Body of pancreas (tissue), 4 donors: Measurements from ENCODE around the gene CLEC16A. TPM values are rescaled to one million over a fixed set of nuclear protein-coding genes. Genes with fewer than 3 reads are reported as not detected.

ENCODE experiments used
- ATAC-seq: fragments of 150-250 bp; one replicate; pipeline ENCODE4 v1.9.1; 2016
- DNase-seq, 4 donors: peaks; one replicate each; pipeline ENCODE4 v3.0.0-alpha.2; 2019
- H3K27ac ChIP-seq, 4 donors: fragments of 200-600 bp; sonication (generic); 1 replicate in 3 of 4; 2 replicates in 1 of 4; pipeline versions ENCODE4 v1.5.1 to v1.6.1; 2016 to 2019; ENCODE audit warnings: mild to moderate bottlenecking in 1 of 4, mixed read lengths in 1 of 4, moderate library complexity in 1 of 4
- H3K27me3 ChIP-seq, 2 donors: fragments of 200-600 bp; sonication (generic); one replicate each; pipeline ENCODE4 v1.6.0; 2016; ENCODE audit warnings: mild to moderate bottlenecking in 1 of 2
- H3K36me3 ChIP-seq, 2 donors: fragments of 200-600 bp; sonication (generic); replicated peaks in 1 of 2; 2 replicates each; pipeline ENCODE4 v1.5.1; 2016; ENCODE audit warnings: low read depth in 2 of 2; ENCODE audit not compliant: insufficient read depth in 1 of 2
- H3K4me1 ChIP-seq: fragments of 200-600 bp; sonication (generic); one replicate; pipeline ENCODE4 v1.6.0; 2016
- H3K4me3 ChIP-seq, 2 donors: fragments of 200-600 bp; sonication (generic); 1 replicate in 1 of 2; 2 replicates in 1 of 2; pipeline ENCODE4 v1.5.1; 2016 to 2019
- H3K9me3 ChIP-seq, 3 donors: fragments of 200-600 bp; sonication (generic); 1 replicate in 2 of 3; 2 replicates in 1 of 3; pipeline ENCODE4 v1.5.1; 2016
- CTCF ChIP-seq, 7 experiments: fragments of 450-650 bp in 4 of 7; fragments of 200-600 bp in 3 of 7; sonication (generic) in 3 of 7; IDR thresholded peaks; one replicate each; pipeline ENCODE4 v1.5.1; 2016 to 2019; ENCODE audit warnings: antibody characterized with exemption in 7 of 7
- POLR2A ChIP-seq, 3 donors: fragments of 450-650 bp; IDR thresholded peaks; one replicate each; pipeline ENCODE4 v1.6.1; 2016; ENCODE audit warnings: antibody characterized with exemption in 3 of 3, mild to moderate bottlenecking in 2 of 3
- WGBS, 2 donors: methylation state at CpG; one replicate each; pipeline ENCODE4 v1.1.5; 2017; 5-methylcytosine and 5-hydroxymethylcytosine counted together
- intact Hi-C: fragments of 100-400 bp; cut with DNase I; formaldehyde crosslinking; loops from one replicate; pipeline ENCODE4 v1.15.1; 2023
- total RNA-seq, 2 donors: library from RNA; depleted of rRNA; stranded (reverse); fragments of >200 nt; gene quantifications; one replicate each; pipeline ENCODE4 v1.1.0, GENCODE V29; 2016

The CLEC16A gene
- total RNA-seq, 2 donors from 2014 or later, result 15.0 to 21.4 TPM

DNA sequence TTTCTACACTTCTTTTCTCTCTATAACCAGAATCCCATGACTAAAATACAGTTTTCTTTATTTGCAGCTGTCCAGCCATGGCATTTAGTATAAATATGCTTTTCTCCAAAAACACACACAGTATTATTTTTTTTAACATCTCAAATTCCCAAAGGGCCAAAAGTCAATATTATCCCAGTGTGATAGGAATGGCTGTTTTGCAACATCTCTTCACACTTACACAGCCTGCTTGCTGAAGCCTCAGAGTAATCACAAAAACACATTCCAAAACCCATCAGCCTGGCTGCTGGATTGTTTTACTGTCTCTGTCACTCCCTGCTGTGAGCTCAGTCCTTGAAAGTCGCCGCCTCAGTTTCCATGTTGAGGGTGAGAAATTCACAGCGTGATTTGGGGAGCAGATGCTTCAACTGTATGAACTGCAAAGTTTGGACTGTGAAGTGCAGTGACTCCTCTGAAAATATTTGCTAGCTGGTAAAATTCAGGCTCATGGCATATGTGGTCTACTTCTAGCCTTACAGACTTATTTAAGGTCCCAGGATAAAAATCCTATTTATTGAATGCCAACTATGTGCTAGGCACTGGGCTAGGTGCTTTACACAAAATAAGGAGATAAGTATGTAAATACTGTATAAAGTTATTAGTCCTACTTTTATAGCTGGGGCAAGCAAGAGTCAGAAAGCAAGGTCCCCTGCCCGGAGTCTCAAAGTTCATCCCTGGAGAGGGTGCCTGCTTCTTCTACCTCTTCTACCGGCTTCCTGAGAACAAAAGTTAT is 195.1 kb downstream of the CLEC16A start:
- intact Hi-C loops, result no loop called here
- WGBS, 2 donors, result 93% methylated on average over 5 of the region's 5 CpGs
- Histone ChIP-seq H3K36me3 (no peaks in the 10 kb centered on the region), H3K9me3 (no peaks in the 10 kb centered on the region), H3K4me1 (no peaks in the 10 kb centered on the region), H3K27ac (no peak overlapping the region), H3K4me3 (no peak overlapping the region), H3K27me3 (no peaks in the 10 kb centered on the region)
- no peak for ATAC-seq
- TF ChIP-seq CTCF (IDR thresholded peaks at IDR 0.05) (no peak), POLR2A (IDR thresholded peaks at IDR 0.05) (no peak)
- DNase-seq, result no peak

- no peaks in the 10 kb centered on the region for H3K4me1 ChIP-seq
- intact Hi-C loops, result no loop called here
- DNase-seq (no peak), ATAC-seq (no peak)
- no peaks in the 10 kb centered on the region for H3K9me3 ChIP-seq
- no peaks in the 10 kb centered on the region for H3K27me3 ChIP-seq
- no peaks in the 10 kb centered on the region for H3K36me3 ChIP-seq
- WGBS, 2 donors, result 84 to 89% methylated on average over 8 of the region's 8 CpGs
- TF ChIP-seq POLR2A (IDR thresholded peaks at IDR 0.05), result no peak
- no peak for TF ChIP-seq CTCF (IDR thresholded peaks at IDR 0.05)
- no peak overlapping the region for H3K27ac ChIP-seq
- H3K4me3 ChIP-seq, result no peak overlapping the region
Measured at GRCh38 chr16:11140098-11140375, 195.7 kb downstream of the CLEC16A start.

- Histone ChIP-seq H3K4me1 (no peaks in the 10 kb centered on the region), H3K9me3 (no peaks in the 10 kb centered on the region), H3K4me3 (no peak overlapping the region), H3K36me3 (no peaks in the 10 kb centered on the region), H3K27ac (no peak overlapping the region), H3K27me3 (no peaks in the 10 kb centered on the region)
- intact Hi-C loops, result no loop called here
- no peak for TF ChIP-seq POLR2A (IDR thresholded peaks at IDR 0.05)
- no peak for TF ChIP-seq CTCF (IDR thresholded peaks at IDR 0.05)
- no peak for DNase-seq
- 89 to 100% methylated on average over 1 to 4 of the region's 4 CpGs for WGBS, 2 donors
- no peak for ATAC-seq
Measured at GRCh38 chr16:11140466-11140865, 196.1 kb downstream of the CLEC16A start.

GRCh38 chr16:11140867-11141266 is 196.5 kb downstream of the CLEC16A start:
- Histone ChIP-seq H3K36me3 (no peaks in the 10 kb centered on the region), H3K27me3 (no peaks in the 10 kb centered on the region), H3K4me1 (no peaks in the 10 kb centered on the region), H3K9me3 (no peaks in the 10 kb centered on the region), H3K27ac (no peak overlapping the region), H3K4me3 (no peak overlapping the region)
- intact Hi-C loops, result no loop called here
- WGBS, 2 donors, result 82 to 87% methylated on average over 3 to 5 of the region's 5 CpGs
- TF ChIP-seq POLR2A (IDR thresholded peaks at IDR 0.05) (no peak), CTCF (IDR thresholded peaks at IDR 0.05) (no peak)
- DNase-seq (no peak), ATAC-seq (no peak)
